ENCODE results near the gene FSTL5.

- TF ChIP-seq POLR2A (IDR thresholded peaks at IDR 0.05; ENCODE audit: low read length) (no peak), GATA1 (IDR thresholded peaks at IDR 0.05; ENCODE audit: low read depth, low read length) (no peak)
These were observed 1.1 kb downstream of the FSTL5 start for GRCh38 chr4:162162672-162163071.

All from erythroblast (primary cell).